GM18858 (cell line): Measurements from ENCODE around the gene L3HYPDH.

Source experiments
- ATAC-seq: cut with Tn5 transposase; IDR thresholded peaks from one replicate; pipeline ENCODE4 v1.9.1; 2021; ENCODE audit not compliant: unreplicated experiment

L3HYPDH gene

GRCh38 chr14:59427653-59428580 lies 56.3 kb downstream of the L3HYPDH start:
- no peak for ATAC-seq

- ATAC-seq, result no peak
Observed at GRCh38 chr14:59425322-59425935, 58.8 kb downstream of the L3HYPDH start.

GRCh38 chr14:59424341-59425071 lies 59.7 kb downstream of the L3HYPDH start:
- ATAC-seq, result no peak
